CD14-positive monocyte (primary cell): ENCODE measurements around the gene AP3D1. TPM values are rescaled to one million over a fixed set of nuclear protein-coding genes. Genes with fewer than 3 reads are reported as not detected.
"Not testable (repeated sequence)": the region's sequence is repeated elsewhere in the genome, so short reads cannot be mapped to it uniquely, and the experiment has no call there.

ENCODE experiments used
- DNase-seq, 3 donors: peaks; one replicate each; pipeline ENCODE4 v3.0.0-alpha.2; 2011 to 2022
- H2AFZ ChIP-seq: 2 replicates; pipeline ENCODE4 v1.6.0; 2012; ENCODE audit warnings: mild to moderate bottlenecking, low read depth, low read length, inconsistent platforms; ENCODE audit not compliant: insufficient read depth, poor library complexity, severe bottlenecking
- H3K27ac ChIP-seq, 2 donors: 1 replicate in 1 of 2; 2 replicates in 1 of 2; pipeline ENCODE4 v1.5.1; 2012 to 2013; ENCODE audit warnings: low read length in 2 of 2, control low read depth in 1 of 2, inconsistent platforms in 1 of 2, low read depth in 1 of 2, mild to moderate bottlenecking in 1 of 2
- H3K27me3 ChIP-seq, 2 donors: one replicate each; pipeline versions ENCODE4 v1.6.0 to v1.6.1; 2011 to 2013; ENCODE audit warnings: low read length in 2 of 2; ENCODE audit not compliant: control insufficient read depth in 2 of 2, insufficient read depth in 2 of 2
- H3K36me3 ChIP-seq, 2 donors: replicated peaks in 1 of 2; 1 replicate in 1 of 2; 2 replicates in 1 of 2; pipeline versions ENCODE4 v1.5.1 to v1.6.1; 2012 to 2013; ENCODE audit warnings: low read length in 2 of 2, control low read depth in 1 of 2, inconsistent platforms in 1 of 2, mild to moderate bottlenecking in 1 of 2; ENCODE audit not compliant: insufficient read depth in 2 of 2, control insufficient read depth in 1 of 2
- H3K4me1 ChIP-seq, 2 donors: 1 replicate in 1 of 2; 2 replicates in 1 of 2; pipeline versions ENCODE4 v1.5.1 to v1.6.1; 2012 to 2013; ENCODE audit warnings: low read length in 2 of 2, control low read depth in 1 of 2, inconsistent platforms in 1 of 2, mild to moderate bottlenecking in 1 of 2, moderate library complexity in 1 of 2; ENCODE audit not compliant: insufficient read depth in 2 of 2, control insufficient read depth in 1 of 2
- H3K4me2 ChIP-seq: replicated peaks from 2 replicates; pipeline ENCODE3; 2012; ENCODE audit warnings: low read length, moderate library complexity, mild to moderate bottlenecking; ENCODE audit not compliant: poor library complexity, severe bottlenecking; ENCODE audit errors: extremely low read depth
- H3K4me3 ChIP-seq, 3 experiments: fragments of 200-600 bp in 1 of 3; sonication (generic) in 1 of 3; replicated peaks in 1 of 3; 1 replicate in 2 of 3; 2 replicates in 1 of 3; pipeline ENCODE4 v1.5.1; 2011 to 2013; ENCODE audit warnings: low read length in 3 of 3, mild to moderate bottlenecking in 3 of 3, control low read depth in 2 of 3, low read depth in 2 of 3, inconsistent platforms in 1 of 3, moderate library complexity in 1 of 3
- H3K79me2 ChIP-seq: 2 replicates; pipeline ENCODE4 v1.6.0; 2012; ENCODE audit warnings: mild to moderate bottlenecking, control low read depth, inconsistent platforms, low read length, moderate library complexity; ENCODE audit not compliant: insufficient read depth
- H3K9ac ChIP-seq: 2 replicates; pipeline ENCODE4 v1.6.0; 2017; ENCODE audit warnings: low read length, mild to moderate bottlenecking; ENCODE audit not compliant: insufficient read depth, poor library complexity, severe bottlenecking
- H3K9me3 ChIP-seq, 2 donors: replicated peaks in 1 of 2; 1 replicate in 1 of 2; 2 replicates in 1 of 2; pipeline versions ENCODE4 v1.5.1 to v1.6.1; 2012 to 2013; ENCODE audit warnings: low read length in 2 of 2, control low read depth in 1 of 2; ENCODE audit not compliant: control insufficient read depth in 1 of 2, insufficient read depth in 1 of 2
- H4K20me1 ChIP-seq: 2 replicates; pipeline ENCODE4 v1.6.0; 2012; ENCODE audit warnings: mild to moderate bottlenecking, low read length, control low read depth, moderate library complexity; ENCODE audit not compliant: insufficient read depth
- H3K27ac Mint-ChIP-seq, 7 donors: one replicate each; pipeline ENCODE4 v1.8.0; 2020; ENCODE audit warnings: mild to moderate bottlenecking in 7 of 7, mixed read lengths in 7 of 7, moderate library complexity in 6 of 7, inconsistent platforms in 2 of 7
- H3K27me3 Mint-ChIP-seq, 3 donors: one replicate each; pipeline ENCODE4 v1.8.0; 2021 to 2022; ENCODE audit warnings: low read depth in 3 of 3, mild to moderate bottlenecking in 3 of 3, mixed read lengths in 3 of 3, moderate library complexity in 3 of 3, inconsistent platforms in 1 of 3
- H3K36me3 Mint-ChIP-seq, 2 donors: one replicate each; pipeline ENCODE4 v1.8.0; 2020; ENCODE audit warnings: mixed read lengths in 2 of 2, inconsistent platforms in 1 of 2, mild to moderate bottlenecking in 1 of 2
- H3K4me1 Mint-ChIP-seq: one replicate; pipeline ENCODE4 v1.8.0; 2020; ENCODE audit warnings: mild to moderate bottlenecking, mixed read lengths
- H3K4me3 Mint-ChIP-seq, 2 donors: one replicate each; pipeline ENCODE4 v1.8.0; 2020; ENCODE audit warnings: mild to moderate bottlenecking in 2 of 2, mixed read lengths in 2 of 2, moderate library complexity in 1 of 2
- H3K9me3 Mint-ChIP-seq, 7 donors: one replicate each; pipeline ENCODE4 v1.8.0; 2020 to 2022; ENCODE audit warnings: mixed read lengths in 7 of 7, mild to moderate bottlenecking in 6 of 7, moderate library complexity in 6 of 7, inconsistent platforms in 2 of 7
- CTCF ChIP-seq: fragments of 200-600 bp; IDR thresholded peaks from one replicate; pipeline ENCODE4 v1.8.0; 2022; ENCODE audit warnings: antibody characterized with exemption, mild to moderate bottlenecking
- WGBS: methylation state at CpG from one replicate; pipeline ENCODE4 v1.1.5; 2013; ENCODE audit warnings: missing lambda C conversion rate; ENCODE audit not compliant: insufficient coverage; 5-methylcytosine and 5-hydroxymethylcytosine counted together
- intact Hi-C, 2 donors: fragments of 100-400 bp; cut with micrococcal nuclease; formaldehyde crosslinking; loops; one replicate each; pipeline versions ENCODE4 v1.15.0 to v1.15.1; 2023
- polyA plus RNA-seq, 3 donors: library from polyadenylated mRNA; depleted of rRNA in 1 of 3; unstranded in 2 of 3; stranded (reverse) in 1 of 3; fragments of 300-500 nt in 2 of 3; fragments of >200 nt in 1 of 3; fragmentation: Illumina TruSeq in 2 of 3; gene quantifications; 1 replicate in 2 of 3; 2 replicates in 1 of 3; pipeline ENCODE4 v1.2.3, GENCODE V29; 2012 to 2021

The AP3D1 gene
- polyA plus RNA-seq, 3 donors, result 9.6 to 105 (median 12.4) TPM

- H3K27ac Mint-ChIP-seq, result peak overlapping the region in 2 of 7 donors; percentile 8 to 40
- Histone ChIP-seq H3K79me2 (peaks cover 28% of the 10 kb centered on the region), H3K27me3 (no peaks in the 10 kb centered on the region), H2AFZ (no peak overlapping the region), H3K27ac (no peak overlapping the region), H3K4me2 (no peak overlapping the region), H3K4me3 (no peak overlapping the region), H3K4me1 (no peaks in the 10 kb centered on the region), H3K9me3 (no peaks in the 10 kb centered on the region), H3K36me3 (peaks cover 80 to 86% of the 10 kb centered on the region in 2 donors), H4K20me1 (peaks cover 81% of the 10 kb centered on the region), H3K9ac (no peak overlapping the region)
- no peaks in the 10 kb centered on the region for H3K4me1 Mint-ChIP-seq
- H3K36me3 Mint-ChIP-seq, result peaks cover 67 to 87% of the 10 kb centered on the region in 2 donors
- TF ChIP-seq CTCF, result no peak
- intact Hi-C loops, result no loop called here
- H3K4me3 Mint-ChIP-seq, result no peak overlapping the region
- no peaks in the 10 kb centered on the region for H3K27me3 Mint-ChIP-seq
- 98% methylated on average over 14 of the region's 21 CpGs for WGBS
- no peaks in the 10 kb centered on the region for H3K9me3 Mint-ChIP-seq
- DNase-seq, result no peak
These were observed 22.3 kb downstream of the AP3D1 start for GRCh38 chr19:2129022-2129421.

- H3K27me3 Mint-ChIP-seq, H3K27me3 ChIP-seq, H3K4me2 ChIP-seq, DNase-seq, H3K9me3 ChIP-seq, H3K9me3 Mint-ChIP-seq, H3K27ac ChIP-seq, H3K27ac Mint-ChIP-seq, H3K4me3 ChIP-seq, H3K9ac ChIP-seq, H3K4me1 ChIP-seq, H2AFZ ChIP-seq, H3K4me1 Mint-ChIP-seq, H3K4me3 Mint-ChIP-seq, intact Hi-C loops: not testable (repeated sequence)
- peaks cover 81 to 91% of the 10 kb centered on the region in 2 donors for H3K36me3 ChIP-seq
- peaks cover 28% of the 10 kb centered on the region for H3K79me2 ChIP-seq
- peaks cover 86% of the 10 kb centered on the region for H4K20me1 ChIP-seq
- WGBS, result 98% methylated on average over 8 of the region's 34 CpGs
- peaks cover 69 to 89% of the 10 kb centered on the region in 2 donors for H3K36me3 Mint-ChIP-seq
These were observed 23.1 kb downstream of the AP3D1 start for GRCh38 chr19:2128252-2128651.
